Body of pancreas (tissue), 4 donors: ENCODE results near the gene PSORS1C1.

Experiments
- CTCF ChIP-seq, 7 experiments: fragments of 450-650 bp in 4 of 7; fragments of 200-600 bp in 3 of 7; sonication (generic) in 3 of 7; IDR thresholded peaks; one replicate each; pipeline ENCODE4 v1.5.1; 2016 to 2019; ENCODE audit warnings: antibody characterized with exemption in 7 of 7
- POLR2A ChIP-seq, 3 donors: fragments of 450-650 bp; IDR thresholded peaks; one replicate each; pipeline ENCODE4 v1.6.1; 2016; ENCODE audit warnings: antibody characterized with exemption in 3 of 3, mild to moderate bottlenecking in 2 of 3

GRCh38 chr6:31092238-31092637 lies 22.4 kb upstream of the PSORS1C1 start:
- TF ChIP-seq CTCF (IDR thresholded peaks at IDR 0.05), result no peak
- TF ChIP-seq POLR2A (IDR thresholded peaks at IDR 0.05), result no peak
